Activated effector memory CD4-positive, alpha-beta T cell treated with anti-CD3 and anti-CD28 coated beads, Interleukin-2, amount 50 U/mL, for 16 hours (primary cell): ENCODE data around the gene INPP1.
"Not testable (repeated sequence)": the region's sequence is repeated elsewhere in the genome, so short reads cannot be mapped to it uniquely, and the experiment has no call there.

ENCODE experiments used
- DNase-seq: peaks from one replicate; pipeline ENCODE4 v3.0.0-alpha.2; 2020

Gene INPP1

DNA sequence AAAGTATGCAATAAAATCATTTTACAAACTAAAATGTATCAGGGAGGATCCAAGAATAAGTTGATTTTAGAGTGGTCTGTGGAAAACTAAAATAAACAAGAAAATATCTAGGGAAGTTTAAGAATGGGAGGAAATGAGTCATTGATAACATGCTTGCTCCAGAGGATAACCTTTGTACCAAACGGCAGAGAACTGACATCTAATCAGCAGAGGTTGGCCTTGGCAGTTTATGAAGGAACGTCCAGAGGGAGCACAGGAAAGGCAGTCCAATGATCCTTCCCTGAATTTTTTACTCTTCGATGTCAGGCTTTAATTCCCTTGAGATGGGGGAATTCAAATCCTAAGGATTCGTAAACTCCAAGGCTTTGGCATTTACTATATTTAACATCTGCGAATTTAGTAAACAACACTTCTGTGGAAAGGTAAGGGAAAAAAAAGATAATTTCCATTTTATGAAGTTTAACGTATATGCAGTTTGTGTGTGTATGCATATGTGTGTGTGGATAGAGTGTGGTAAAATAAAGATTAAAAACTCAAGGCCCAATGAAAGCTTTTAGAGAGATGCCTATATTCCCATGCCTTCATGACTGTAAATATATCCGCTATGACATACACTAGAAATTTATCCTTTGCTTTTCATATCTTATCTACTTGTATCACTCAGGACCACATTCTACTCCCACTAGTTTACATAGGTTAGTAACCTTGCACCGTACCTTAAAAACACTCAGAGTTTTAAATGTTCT is 8.7 kb upstream of the INPP1 start:
- DNase-seq, result no peak

- no peak for DNase-seq
These were observed 8.2 kb upstream of the INPP1 start for GRCh38 chr2:190335225-190335559.

GRCh38 chr2:190335584-190335983 is 7.8 kb upstream of the INPP1 start:
- not testable (repeated sequence) for DNase-seq

DNA sequence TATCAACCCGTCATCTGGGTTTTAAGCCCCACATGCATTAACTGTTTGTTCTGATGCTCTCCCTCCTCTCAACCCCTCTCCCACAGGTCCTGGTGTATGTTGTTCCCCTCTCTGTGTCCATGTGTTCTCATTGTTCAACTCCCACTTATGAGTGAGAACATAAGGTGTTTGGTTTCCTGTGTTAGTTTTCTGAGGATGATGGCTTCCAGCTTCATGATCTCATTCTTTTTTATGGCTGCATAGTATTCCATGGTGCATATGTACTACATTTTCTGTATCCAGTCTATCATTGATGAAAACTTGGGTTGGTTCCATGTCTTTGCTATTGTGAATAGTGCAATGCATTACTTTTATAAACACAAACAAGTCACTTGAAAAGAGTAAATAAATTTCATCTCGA is 7.0 kb upstream of the INPP1 start:
- no peak for DNase-seq

GRCh38 chr2:190338453-190338852 is 4.9 kb upstream of the INPP1 start:
- no peak for DNase-seq

DNA sequence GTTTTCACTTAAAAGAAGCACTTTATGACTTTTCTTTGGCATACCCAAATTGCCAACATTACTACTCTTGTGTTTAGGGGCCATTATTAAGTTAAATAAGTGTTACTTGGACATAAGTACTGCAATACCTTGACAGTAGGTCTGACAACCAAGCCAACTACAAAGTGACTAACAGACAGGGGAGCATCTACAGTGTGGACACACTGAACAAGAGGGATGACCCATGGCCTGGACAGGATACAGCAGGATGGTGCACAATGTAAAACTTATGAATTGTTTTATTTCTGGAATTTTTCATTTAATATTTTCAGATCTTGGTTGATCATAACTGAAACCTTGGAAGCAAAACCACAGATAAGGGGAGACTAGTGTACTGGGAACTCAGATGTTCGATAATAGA is 4.0 kb upstream of the INPP1 start:
- DNase-seq, result no peak

- no peak for DNase-seq
These were observed 3.0 kb upstream of the INPP1 start for GRCh38 chr2:190340369-190340768.

GRCh38 chr2:190342611-190343010 is 778 bp upstream of the INPP1 start:
- DNase-seq, result no peak

DNA sequence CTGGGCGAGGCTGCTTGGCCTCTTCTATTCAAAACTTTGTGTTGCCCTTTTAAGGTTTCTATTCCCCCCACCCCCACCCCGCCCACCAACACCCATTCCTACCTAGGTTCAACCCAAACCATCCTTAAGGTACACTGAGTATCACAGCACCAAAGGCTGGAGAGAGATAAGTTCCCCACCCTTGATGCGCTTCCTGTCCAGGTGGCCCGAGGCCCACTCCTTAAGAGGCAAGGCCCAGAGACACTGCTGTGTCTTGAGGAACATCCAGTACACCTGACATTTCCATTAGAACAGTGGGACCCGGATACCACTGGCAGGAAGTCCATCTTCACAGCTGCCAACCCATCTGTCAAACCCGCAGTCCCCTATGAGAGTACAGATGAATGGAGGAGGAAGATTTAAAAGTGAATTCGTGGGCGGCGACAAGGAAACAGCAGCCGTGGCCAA is 277 bp upstream of the INPP1 start:
- no peak for DNase-seq

- no peak for DNase-seq
These were observed 963 bp downstream of the INPP1 start for GRCh38 chr2:190344276-190344827.

- no peak for DNase-seq
These were observed 7.0 kb downstream of the INPP1 start for GRCh38 chr2:190350371-190350770.

DNA sequence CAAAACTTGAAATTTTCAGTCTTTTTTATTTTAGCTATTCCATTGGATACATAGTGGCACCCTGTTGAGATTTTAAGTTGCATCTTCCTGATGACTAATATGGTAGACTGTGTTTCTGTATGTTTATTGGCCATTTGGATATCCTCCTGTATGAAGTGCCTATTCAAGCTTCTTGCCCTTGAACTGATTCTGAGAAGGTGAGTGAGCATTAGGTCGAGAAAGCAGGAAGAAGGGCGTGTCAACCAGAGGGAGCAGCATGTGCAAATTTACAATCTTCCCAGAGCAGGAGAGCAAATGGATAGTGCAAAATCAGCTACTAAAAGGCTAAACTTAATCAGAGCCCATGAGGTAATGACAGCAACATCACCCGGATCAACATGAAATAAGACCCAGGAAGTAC is 8.6 kb downstream of the INPP1 start:
- no peak for DNase-seq

DNA sequence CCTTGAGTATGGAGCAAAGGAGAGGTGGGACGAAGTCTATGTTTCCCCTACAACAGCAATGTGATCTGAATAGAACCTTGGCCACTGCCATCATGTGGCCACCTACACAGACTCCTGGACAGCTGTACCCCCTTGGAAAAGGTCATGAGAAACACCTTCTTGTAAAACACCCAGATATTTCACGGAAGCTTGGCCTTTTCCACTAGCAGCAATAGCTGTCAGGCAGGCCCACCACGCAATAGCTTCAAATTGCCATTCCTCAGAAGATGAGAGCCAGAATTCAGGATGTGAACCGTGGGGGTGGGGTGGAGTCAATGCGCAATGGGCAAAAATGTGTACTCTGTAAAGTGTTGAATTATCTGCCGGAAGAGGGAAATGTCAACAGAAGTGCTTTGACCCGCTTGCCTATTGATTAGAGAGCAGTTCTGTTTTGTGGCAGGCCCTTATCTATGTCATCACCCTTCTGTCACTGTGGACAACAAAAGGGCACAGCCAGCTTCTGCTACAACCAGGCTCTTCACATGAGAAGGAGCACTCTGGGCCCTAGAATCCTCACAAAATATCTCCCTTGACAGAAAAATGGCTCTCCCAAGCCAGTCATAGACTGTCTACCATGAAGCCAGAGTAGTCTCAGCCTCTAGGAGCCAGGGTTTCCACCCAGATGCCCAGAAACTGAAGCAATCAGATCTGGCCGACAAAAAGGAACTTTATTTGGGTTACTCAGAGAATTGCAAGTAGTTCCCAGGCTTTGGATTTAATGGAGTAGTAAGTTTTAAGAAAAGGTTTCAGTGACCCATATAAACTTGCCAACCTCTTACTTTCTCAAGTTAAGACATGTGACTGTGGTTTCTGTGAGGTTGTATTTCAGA is 9.5 kb downstream of the INPP1 start:
- DNase-seq, result no peak

GRCh38 chr2:190353537-190353899 is 10.1 kb downstream of the INPP1 start:
- no peak for DNase-seq

GRCh38 chr2:190354003-190354690 is 10.8 kb downstream of the INPP1 start:
- DNase-seq, result no peak

GRCh38 chr2:190355968-190356644 is 12.7 kb downstream of the INPP1 start:
- DNase-seq, result no peak

GRCh38 chr2:190357600-190357999 is 14.2 kb downstream of the INPP1 start:
- no peak for DNase-seq

DNA sequence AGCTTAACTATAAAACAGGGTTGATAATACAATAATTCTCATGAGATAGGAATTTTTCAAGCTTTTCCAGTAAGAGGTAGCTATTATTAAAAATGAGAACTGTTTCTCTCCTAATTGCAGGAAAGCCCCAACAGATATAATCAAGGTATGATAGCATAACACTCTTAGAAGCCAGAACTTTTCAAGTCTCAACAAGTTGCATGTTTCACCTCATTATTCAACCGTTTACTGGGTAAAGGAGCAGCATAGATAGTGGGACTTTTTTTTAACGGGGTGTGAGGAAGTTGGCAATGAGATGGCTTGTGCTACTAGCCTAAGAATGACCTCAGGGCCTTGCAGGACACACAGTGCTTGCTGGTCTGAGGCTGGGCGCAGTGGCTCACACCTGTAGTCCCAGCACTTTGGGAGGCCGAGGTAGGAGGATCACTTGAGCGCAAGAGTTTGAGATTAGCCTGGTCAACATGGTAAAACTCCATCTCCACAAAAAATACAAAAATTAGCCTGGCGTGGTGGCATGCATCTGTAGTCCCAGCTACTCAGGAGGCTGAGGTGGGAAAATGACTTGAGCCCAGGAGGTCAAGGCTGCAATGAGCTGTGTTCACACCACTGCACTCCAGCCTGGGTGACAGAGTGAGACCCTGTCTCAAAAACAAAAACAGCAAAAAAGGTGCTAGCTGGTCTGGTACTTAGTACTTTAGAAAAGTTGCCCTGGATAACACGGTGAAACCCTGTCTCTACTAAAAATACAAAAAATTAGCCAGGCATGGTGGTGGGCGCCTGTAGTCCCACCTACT is 15.5 kb downstream of the INPP1 start:
- not testable (repeated sequence) for DNase-seq

- no peak for DNase-seq
These were observed 17.2 kb downstream of the INPP1 start for GRCh38 chr2:190360561-190360960.

DNA sequence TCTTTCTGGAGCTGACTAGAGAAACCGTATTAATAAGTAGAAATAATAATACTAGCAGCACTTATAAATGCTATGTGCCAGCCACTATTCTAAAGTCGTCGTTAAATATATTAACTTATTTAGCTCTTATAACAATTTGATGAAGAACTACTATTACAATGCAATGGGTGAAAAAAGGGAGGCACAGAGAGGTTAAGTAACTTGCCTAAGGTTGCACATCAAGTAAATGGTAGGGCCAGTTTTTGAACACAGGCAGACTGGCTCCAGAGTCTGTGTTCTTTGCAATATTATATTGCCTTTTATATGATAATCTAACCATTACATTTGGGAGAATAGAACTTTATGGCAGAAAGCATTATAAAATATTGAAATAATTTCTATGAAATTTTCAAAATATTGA is 17.6 kb downstream of the INPP1 start:
- no peak for DNase-seq

DNA sequence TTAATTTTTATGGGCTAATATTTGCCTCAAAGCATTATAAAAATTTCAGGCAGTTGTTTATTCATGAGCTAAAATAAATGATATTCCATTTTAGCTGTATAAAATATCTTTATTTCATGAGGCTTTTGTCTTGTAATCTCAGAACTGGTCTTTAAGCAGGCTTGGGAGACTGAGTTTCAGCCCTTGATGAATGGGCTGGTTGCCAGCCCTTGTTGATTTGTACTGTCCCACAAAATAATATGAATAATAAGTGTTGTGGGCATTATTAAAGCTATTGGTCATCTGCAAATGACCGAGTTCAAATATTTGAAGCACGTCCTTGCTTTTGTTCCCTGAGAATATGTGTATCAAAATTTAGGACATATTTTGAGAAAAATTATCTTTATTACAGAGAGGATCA is 18.2 kb downstream of the INPP1 start:
- no peak for DNase-seq

- DNase-seq, result no peak
These were observed 19.5 kb downstream of the INPP1 start for GRCh38 chr2:190362894-190363293.
